Measurements from ENCODE around the gene CDKN1A.

Gene CDKN1A

GRCh38 chr6:36676141-36677058, 2.1 kb upstream of the CDKN1A start:
- in situ Hi-C loops (cut with HindIII; ENCODE audit: low sequenced_read_pairs), result no loop called here

- in situ Hi-C loops (cut with HindIII; ENCODE audit: low sequenced_read_pairs), result no loop called here
Measured at GRCh38 chr6:36677059-36677749, 1.3 kb upstream of the CDKN1A start.

GRCh38 chr6:36677753-36678487, 594 bp upstream of the CDKN1A start:
- in situ Hi-C loops (cut with HindIII; ENCODE audit: low sequenced_read_pairs), result no loop called here

- in situ Hi-C loops (cut with HindIII; ENCODE audit: low sequenced_read_pairs), result no loop called here
Measured at GRCh38 chr6:36679043-36679833, 724 bp downstream of the CDKN1A start.

- in situ Hi-C loops (cut with HindIII; ENCODE audit: low sequenced_read_pairs), result loop anchor here (5.0 kb wide), 1 partner anchor 55 kb away; no protein-coding TSS in a partner anchor
Measured at GRCh38 chr6:36682328-36683144, 4.0 kb downstream of the CDKN1A start.

GRCh38 chr6:36683145-36683655, 4.7 kb downstream of the CDKN1A start:
- in situ Hi-C loops (cut with HindIII; ENCODE audit: low sequenced_read_pairs), result loop anchor here (5.0 kb wide), 1 partner anchor 54 kb away; no protein-coding TSS in a partner anchor

- in situ Hi-C loops (cut with HindIII; ENCODE audit: low sequenced_read_pairs), result loop anchor here (5.0 kb wide), 1 partner anchor 53 kb away; no protein-coding TSS in a partner anchor
Measured at GRCh38 chr6:36683656-36684446, 5.3 kb downstream of the CDKN1A start.

- in situ Hi-C loops (cut with HindIII; ENCODE audit: low sequenced_read_pairs), result loop anchor here (5.0 kb wide), 1 partner anchor 53 kb away; no protein-coding TSS in a partner anchor
Measured at GRCh38 chr6:36684447-36684812, 5.9 kb downstream of the CDKN1A start.

GRCh38 chr6:36685166-36685924, 6.8 kb downstream of the CDKN1A start:
- in situ Hi-C loops (cut with HindIII; ENCODE audit: low sequenced_read_pairs), result no loop called here

GRCh38 chr6:36685926-36686667, 7.6 kb downstream of the CDKN1A start:
- in situ Hi-C loops (cut with HindIII; ENCODE audit: low sequenced_read_pairs), result no loop called here

GRCh38 chr6:36686668-36687513, 8.4 kb downstream of the CDKN1A start:
- in situ Hi-C loops (cut with HindIII; ENCODE audit: low sequenced_read_pairs), result no loop called here

- in situ Hi-C loops (cut with HindIII; ENCODE audit: low sequenced_read_pairs), result no loop called here
Measured at GRCh38 chr6:36688063-36688738, 9.7 kb downstream of the CDKN1A start.

GRCh38 chr6:36688739-36689075, 10.2 kb downstream of the CDKN1A start:
- in situ Hi-C loops (cut with HindIII; ENCODE audit: low sequenced_read_pairs), result no loop called here

- in situ Hi-C loops (cut with HindIII; ENCODE audit: low sequenced_read_pairs), result no loop called here
Measured at GRCh38 chr6:36691011-36691410, 12.5 kb downstream of the CDKN1A start.

- in situ Hi-C loops (cut with HindIII; ENCODE audit: low sequenced_read_pairs), result no loop called here
Measured at GRCh38 chr6:36691612-36692011, 13.1 kb downstream of the CDKN1A start.

- in situ Hi-C loops (cut with HindIII; ENCODE audit: low sequenced_read_pairs), result no loop called here
Measured at GRCh38 chr6:36692220-36692619, 13.7 kb downstream of the CDKN1A start.
